IMR-90 (cell line): ENCODE results near the gene PLIN4.

Experiments used
- BHLHE40 ChIP-seq: fragments of 150-350 bp; IDR thresholded peaks from 2 replicates; pipeline ENCODE4 v1.6.1; 2016; ENCODE audit warnings: mild to moderate bottlenecking, low read depth, low read length
- CHD1 ChIP-seq: IDR thresholded peaks from 2 replicates; pipeline ENCODE4 v1.6.1; 2012; ENCODE audit warnings: low read depth, low read length, improper control_type of control experiment
- FOS ChIP-seq: fragments of 150-350 bp; IDR thresholded peaks from 2 replicates; pipeline ENCODE4 v1.6.1; 2016; ENCODE audit warnings: low read depth, low read length
- POLR2A ChIP-seq: IDR thresholded peaks from 2 replicates; pipeline ENCODE4 v1.6.1; 2012; ENCODE audit warnings: mild to moderate bottlenecking, low read depth, low read length
- RAD21 ChIP-seq: IDR thresholded peaks from 2 replicates; pipeline ENCODE4 v1.6.1; 2012; ENCODE audit warnings: low read length, improper control_type of control experiment
- RCOR1 ChIP-seq: IDR thresholded peaks from 2 replicates; pipeline ENCODE4 v1.6.1; 2012; ENCODE audit warnings: mild to moderate bottlenecking, low read length, improper control_type of control experiment; ENCODE audit not compliant: insufficient replicate concordance
- TF ChIP-seq, protein P1 (sequence below): conservative IDR thresholded peaks from 2 replicates; pipeline ENCODE4 v1.5.1; 2012; ENCODE audit warnings: mild to moderate bottlenecking, low read depth, low read length, improper control_type of control experiment
- TF ChIP-seq, protein P2 (sequence below): fragments of 150-350 bp; IDR thresholded peaks from 2 replicates; pipeline ENCODE4 v1.6.1; 2017; ENCODE audit warnings: mild to moderate bottlenecking, antibody characterized with exemption, low read length, low read depth

DNA sequence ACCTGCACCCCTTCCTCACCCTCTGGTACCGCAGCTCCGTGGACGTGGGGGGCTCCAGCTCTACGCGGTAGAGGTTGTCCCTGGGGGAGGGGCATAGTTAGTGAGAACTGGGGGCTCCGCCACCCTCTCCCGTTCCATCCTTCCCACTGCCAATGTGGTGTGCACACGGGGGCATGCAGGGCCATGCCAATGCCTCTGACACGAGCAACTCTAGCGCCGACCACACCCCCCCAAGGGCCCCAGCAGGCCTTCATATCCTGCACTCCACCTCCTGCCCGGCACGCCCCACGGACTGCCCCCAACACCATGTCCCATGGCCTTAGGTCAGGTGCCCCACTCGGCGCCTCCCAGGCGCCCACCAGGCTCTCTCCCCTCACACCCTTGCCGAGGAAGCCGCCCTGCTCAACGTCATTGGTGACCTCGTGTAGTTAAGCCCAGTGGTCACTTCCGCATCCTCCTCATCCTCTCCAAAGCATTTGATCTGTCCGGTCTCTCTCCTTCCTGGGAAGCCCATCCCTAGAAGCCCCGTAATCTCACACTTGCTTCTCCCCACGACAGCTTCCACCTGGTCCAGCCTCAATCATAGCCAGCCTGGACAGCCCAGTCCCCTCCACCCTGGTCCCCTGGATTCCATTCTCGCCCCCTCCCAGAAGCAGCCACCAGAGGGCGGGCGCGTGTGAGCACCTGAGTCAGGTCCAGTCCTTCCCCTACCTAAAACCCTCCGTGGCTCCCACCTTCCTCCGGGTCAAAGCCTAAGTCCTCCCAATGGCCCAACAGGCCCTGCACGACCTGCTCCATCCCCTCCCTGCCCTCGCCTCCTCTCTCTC is 39.1 kb upstream of the PLIN4 start:
- TF ChIP-seq, protein P1, sequence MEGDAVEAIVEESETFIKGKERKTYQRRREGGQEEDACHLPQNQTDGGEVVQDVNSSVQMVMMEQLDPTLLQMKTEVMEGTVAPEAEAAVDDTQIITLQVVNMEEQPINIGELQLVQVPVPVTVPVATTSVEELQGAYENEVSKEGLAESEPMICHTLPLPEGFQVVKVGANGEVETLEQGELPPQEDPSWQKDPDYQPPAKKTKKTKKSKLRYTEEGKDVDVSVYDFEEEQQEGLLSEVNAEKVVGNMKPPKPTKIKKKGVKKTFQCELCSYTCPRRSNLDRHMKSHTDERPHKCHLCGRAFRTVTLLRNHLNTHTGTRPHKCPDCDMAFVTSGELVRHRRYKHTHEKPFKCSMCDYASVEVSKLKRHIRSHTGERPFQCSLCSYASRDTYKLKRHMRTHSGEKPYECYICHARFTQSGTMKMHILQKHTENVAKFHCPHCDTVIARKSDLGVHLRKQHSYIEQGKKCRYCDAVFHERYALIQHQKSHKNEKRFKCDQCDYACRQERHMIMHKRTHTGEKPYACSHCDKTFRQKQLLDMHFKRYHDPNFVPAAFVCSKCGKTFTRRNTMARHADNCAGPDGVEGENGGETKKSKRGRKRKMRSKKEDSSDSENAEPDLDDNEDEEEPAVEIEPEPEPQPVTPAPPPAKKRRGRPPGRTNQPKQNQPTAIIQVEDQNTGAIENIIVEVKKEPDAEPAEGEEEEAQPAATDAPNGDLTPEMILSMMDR: no peak
- TF ChIP-seq, protein P2, sequence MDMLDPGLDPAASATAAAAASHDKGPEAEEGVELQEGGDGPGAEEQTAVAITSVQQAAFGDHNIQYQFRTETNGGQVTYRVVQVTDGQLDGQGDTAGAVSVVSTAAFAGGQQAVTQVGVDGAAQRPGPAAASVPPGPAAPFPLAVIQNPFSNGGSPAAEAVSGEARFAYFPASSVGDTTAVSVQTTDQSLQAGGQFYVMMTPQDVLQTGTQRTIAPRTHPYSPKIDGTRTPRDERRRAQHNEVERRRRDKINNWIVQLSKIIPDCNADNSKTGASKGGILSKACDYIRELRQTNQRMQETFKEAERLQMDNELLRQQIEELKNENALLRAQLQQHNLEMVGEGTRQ: no peak
- TF ChIP-seq POLR2A (no peak), CHD1 (no peak), FOS (no peak), RCOR1 (no peak), BHLHE40 (no peak), RAD21 (no peak)
